Measurements from ENCODE around the gene MEMO1. TPM values are rescaled to one million over a fixed set of nuclear protein-coding genes. Genes with fewer than 3 reads are reported as not detected.
"Not testable (repeated sequence)": the region's sequence is repeated elsewhere in the genome, so short reads cannot be mapped to it uniquely, and the experiment has no call there.

MEMO1 gene
- total RNA-seq, 1 donor from 2014 or later: 48.8 TPM

GRCh38 chr2:32043561-32043960, 32.8 kb upstream of the MEMO1 start:
- Mint-ChIP-seq H3K9me3 (ENCODE audit: unreplicated experiment) (peaks cover 6% of the 10 kb centered on the region), H3K4me1 (ENCODE audit: low read depth, unreplicated experiment) (peaks cover 1% of the 10 kb centered on the region), H3K27ac (ENCODE audit: unreplicated experiment) (no peak overlapping the region), H3K27me3 (ENCODE audit: unreplicated experiment) (peaks cover 3% of the 10 kb centered on the region), H3K4me3 (ENCODE audit: unreplicated experiment) (no peak overlapping the region), H3K36me3 (ENCODE audit: unreplicated experiment) (no peaks in the 10 kb centered on the region)
- TF ChIP-seq, protein P1, sequence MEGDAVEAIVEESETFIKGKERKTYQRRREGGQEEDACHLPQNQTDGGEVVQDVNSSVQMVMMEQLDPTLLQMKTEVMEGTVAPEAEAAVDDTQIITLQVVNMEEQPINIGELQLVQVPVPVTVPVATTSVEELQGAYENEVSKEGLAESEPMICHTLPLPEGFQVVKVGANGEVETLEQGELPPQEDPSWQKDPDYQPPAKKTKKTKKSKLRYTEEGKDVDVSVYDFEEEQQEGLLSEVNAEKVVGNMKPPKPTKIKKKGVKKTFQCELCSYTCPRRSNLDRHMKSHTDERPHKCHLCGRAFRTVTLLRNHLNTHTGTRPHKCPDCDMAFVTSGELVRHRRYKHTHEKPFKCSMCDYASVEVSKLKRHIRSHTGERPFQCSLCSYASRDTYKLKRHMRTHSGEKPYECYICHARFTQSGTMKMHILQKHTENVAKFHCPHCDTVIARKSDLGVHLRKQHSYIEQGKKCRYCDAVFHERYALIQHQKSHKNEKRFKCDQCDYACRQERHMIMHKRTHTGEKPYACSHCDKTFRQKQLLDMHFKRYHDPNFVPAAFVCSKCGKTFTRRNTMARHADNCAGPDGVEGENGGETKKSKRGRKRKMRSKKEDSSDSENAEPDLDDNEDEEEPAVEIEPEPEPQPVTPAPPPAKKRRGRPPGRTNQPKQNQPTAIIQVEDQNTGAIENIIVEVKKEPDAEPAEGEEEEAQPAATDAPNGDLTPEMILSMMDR (IDR thresholded peaks at IDR 0.05; ENCODE audit: partially characterized antibody, unreplicated experiment): no peak
- DNase-seq: no peak

DNA sequence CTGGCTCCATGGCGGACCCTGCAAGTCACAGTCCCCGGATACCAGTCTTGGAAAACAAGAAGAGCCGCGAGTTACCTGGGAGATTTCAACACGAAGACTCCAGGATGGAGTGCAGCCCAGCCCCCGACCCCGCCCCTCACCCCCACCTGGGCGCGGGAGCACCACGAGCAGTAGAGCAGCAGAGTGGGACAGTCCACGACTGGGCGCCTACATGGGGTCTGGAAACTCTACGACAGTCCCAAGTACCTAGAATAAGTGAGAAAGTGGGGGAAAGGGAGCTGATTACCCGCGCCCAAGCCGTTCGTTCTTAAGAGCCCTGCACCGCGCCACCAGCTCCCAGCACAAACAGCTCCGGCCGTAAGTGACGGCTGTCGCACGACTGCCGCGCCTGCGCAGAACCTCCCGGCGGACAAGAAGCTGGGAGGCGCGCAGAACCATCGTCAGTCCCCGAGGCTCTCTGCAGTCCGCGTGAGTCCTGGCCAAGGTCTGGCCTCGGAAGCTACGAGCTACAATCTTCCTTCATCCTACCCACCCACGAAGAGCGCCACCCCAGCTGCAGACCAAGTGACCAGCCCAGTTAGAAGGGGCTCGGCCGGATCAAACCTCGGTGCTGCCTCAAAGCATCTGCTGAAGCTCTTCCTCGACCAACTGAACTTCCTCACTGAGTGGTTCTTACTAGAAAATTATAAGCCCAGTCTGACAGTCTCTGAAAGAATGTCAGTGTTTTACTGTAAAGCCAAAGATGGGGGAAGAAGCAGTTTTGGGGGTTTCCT, 28.8 kb upstream of the MEMO1 start, which contains the start of gene DPY30:
TSS of gene DPY30 (minus strand) at position 359 of the 773 bp plus-strand sequence. CDS start at position 10, 349 bp downstream.
- Mint-ChIP-seq H3K27ac (ENCODE audit: unreplicated experiment) (peak within 1 kb of the TSS; percentile 95), H3K36me3 (ENCODE audit: unreplicated experiment) (no peaks in the 10 kb centered on the region), H3K4me1 (ENCODE audit: low read depth, unreplicated experiment) (peaks cover 1% of the 10 kb centered on the region), H3K9me3 (ENCODE audit: unreplicated experiment) (peaks cover 6% of the 10 kb centered on the region), H3K4me3 (ENCODE audit: unreplicated experiment) (peak within 1 kb of the TSS; percentile 96), H3K27me3 (ENCODE audit: unreplicated experiment) (peaks cover 3% of the 10 kb centered on the region)
- DNase-seq: peak; percentile 96
- TF ChIP-seq, protein P1 (IDR thresholded peaks at IDR 0.05; ENCODE audit: partially characterized antibody, unreplicated experiment): no peak

GRCh38 chr2:32034198-32034887, 23.5 kb upstream of the MEMO1 start:
- not testable (repeated sequence) for H3K4me1 Mint-ChIP-seq (ENCODE audit: low read depth, unreplicated experiment); H3K27me3 Mint-ChIP-seq (ENCODE audit: unreplicated experiment); H3K4me3 Mint-ChIP-seq (ENCODE audit: unreplicated experiment); H3K9me3 Mint-ChIP-seq (ENCODE audit: unreplicated experiment); H3K36me3 Mint-ChIP-seq (ENCODE audit: unreplicated experiment); H3K27ac Mint-ChIP-seq (ENCODE audit: unreplicated experiment); DNase-seq

- not testable (repeated sequence) for H3K4me3 Mint-ChIP-seq (ENCODE audit: unreplicated experiment); H3K36me3 Mint-ChIP-seq (ENCODE audit: unreplicated experiment); DNase-seq; H3K27me3 Mint-ChIP-seq (ENCODE audit: unreplicated experiment); H3K9me3 Mint-ChIP-seq (ENCODE audit: unreplicated experiment); H3K4me1 Mint-ChIP-seq (ENCODE audit: low read depth, unreplicated experiment); H3K27ac Mint-ChIP-seq (ENCODE audit: unreplicated experiment)
Observed at GRCh38 chr2:32018789-32019482, 8.1 kb upstream of the MEMO1 start.

DNA sequence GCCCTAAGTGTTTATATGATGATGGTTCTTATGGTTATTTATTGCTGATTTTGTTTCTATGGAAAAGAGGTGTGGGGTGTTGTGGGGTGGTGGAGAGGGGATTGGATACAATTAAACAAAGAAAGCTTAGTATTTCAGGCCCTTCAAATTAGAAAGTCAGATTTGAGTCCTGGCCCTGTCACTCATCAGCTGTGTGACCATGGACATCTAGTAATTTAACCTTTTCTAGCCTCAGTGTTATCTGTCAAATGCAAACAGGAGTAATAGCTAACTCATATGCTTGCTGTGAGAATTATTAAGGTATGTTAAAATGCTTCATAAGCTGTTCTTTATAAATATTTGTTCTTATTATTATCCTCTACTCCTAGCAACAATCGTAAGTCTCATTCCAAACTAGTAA, 2.1 kb upstream of the MEMO1 start:
- H3K27me3 Mint-ChIP-seq (ENCODE audit: unreplicated experiment): peaks cover 6% of the 10 kb centered on the region
- H3K4me1 Mint-ChIP-seq (ENCODE audit: low read depth, unreplicated experiment): peaks cover 3% of the 10 kb centered on the region
- TF ChIP-seq, protein P1 (IDR thresholded peaks at IDR 0.05; ENCODE audit: partially characterized antibody, unreplicated experiment): no peak
- no peak overlapping the region for H3K27ac Mint-ChIP-seq (ENCODE audit: unreplicated experiment)
- H3K4me3 Mint-ChIP-seq (ENCODE audit: unreplicated experiment): no peak overlapping the region
- H3K36me3 Mint-ChIP-seq (ENCODE audit: unreplicated experiment): no peaks in the 10 kb centered on the region
- DNase-seq: no peak
- peaks cover 8% of the 10 kb centered on the region for H3K9me3 Mint-ChIP-seq (ENCODE audit: unreplicated experiment)
